Muscle layer of duodenum (tissue), 2 donors: ENCODE results near the gene CACNB4.
"Not testable (repeated sequence)": the region's sequence is repeated elsewhere in the genome, so short reads cannot be mapped to it uniquely, and the experiment has no call there.

Experiments used
- H3K27ac ChIP-seq: one replicate; pipeline ENCODE4 v1.7.0; 2013; ENCODE audit warnings: mild to moderate bottlenecking, low read length
- H3K27me3 ChIP-seq: one replicate; pipeline ENCODE4 v1.7.0; 2013; ENCODE audit warnings: low read depth, mild to moderate bottlenecking, control low read depth, low read length
- H3K36me3 ChIP-seq, 2 donors: one replicate each; pipeline ENCODE4 v1.7.0; 2013; ENCODE audit warnings: low read length in 2 of 2, control low read depth in 1 of 2, mild to moderate bottlenecking in 1 of 2; ENCODE audit not compliant: insufficient read depth in 2 of 2, control insufficient read depth in 1 of 2
- H3K4me1 ChIP-seq, 2 donors: one replicate each; pipeline ENCODE4 v1.7.0; 2013; ENCODE audit warnings: low read length in 2 of 2, mild to moderate bottlenecking in 2 of 2, control low read depth in 1 of 2, moderate library complexity in 1 of 2; ENCODE audit not compliant: insufficient read depth in 2 of 2, control insufficient read depth in 1 of 2
- H3K4me3 ChIP-seq, 2 donors: one replicate each; pipeline ENCODE4 v1.7.0; 2013; ENCODE audit warnings: low read length in 2 of 2, low read depth in 1 of 2, mild to moderate bottlenecking in 1 of 2
- H3K9me3 ChIP-seq, 2 donors: one replicate each; pipeline ENCODE4 v1.7.0; 2013; ENCODE audit warnings: low read length in 2 of 2, control low read depth in 1 of 2, mild to moderate bottlenecking in 1 of 2; ENCODE audit not compliant: control insufficient read depth in 1 of 2
- donor health status: healthy.

CACNB4 gene

GRCh38 chr2:152015552-152015951 lies 83.3 kb downstream of the CACNB4 start:
- H3K9me3 ChIP-seq, result no peaks in the 10 kb centered on the region
- H3K4me3 ChIP-seq, result no peak overlapping the region
- no peaks in the 10 kb centered on the region for H3K4me1 ChIP-seq
- no peaks in the 10 kb centered on the region for H3K27me3 ChIP-seq
- H3K27ac ChIP-seq, result no peak overlapping the region
- no peaks in the 10 kb centered on the region for H3K36me3 ChIP-seq

GRCh38 chr2:152012697-152013096 lies 86.1 kb downstream of the CACNB4 start:
- H3K4me1 ChIP-seq, result no peaks in the 10 kb centered on the region
- no peak overlapping the region for H3K4me3 ChIP-seq
- no peaks in the 10 kb centered on the region for H3K27me3 ChIP-seq
- H3K9me3 ChIP-seq, result no peaks in the 10 kb centered on the region
- H3K36me3 ChIP-seq, result no peaks in the 10 kb centered on the region
- no peak overlapping the region for H3K27ac ChIP-seq

GRCh38 chr2:152011724-152012123 lies 87.1 kb downstream of the CACNB4 start:
- no peaks in the 10 kb centered on the region for H3K9me3 ChIP-seq
- no peak overlapping the region for H3K27ac ChIP-seq
- H3K27me3 ChIP-seq, result no peaks in the 10 kb centered on the region
- no peaks in the 10 kb centered on the region for H3K36me3 ChIP-seq
- no peak overlapping the region for H3K4me3 ChIP-seq
- H3K4me1 ChIP-seq, result no peaks in the 10 kb centered on the region

- no peak overlapping the region for H3K27ac ChIP-seq
- H3K9me3 ChIP-seq, result no peaks in the 10 kb centered on the region
- H3K36me3 ChIP-seq, result no peaks in the 10 kb centered on the region
- peaks cover 0 to 9% of the 10 kb centered on the region in 2 donors for H3K4me1 ChIP-seq
- no peaks in the 10 kb centered on the region for H3K27me3 ChIP-seq
- no peak overlapping the region for H3K4me3 ChIP-seq
Measured at GRCh38 chr2:152005607-152006006, 93.2 kb downstream of the CACNB4 start.

- not testable (repeated sequence) for H3K36me3 ChIP-seq, H3K9me3 ChIP-seq, H3K27me3 ChIP-seq, H3K4me1 ChIP-seq, H3K4me3 ChIP-seq, H3K27ac ChIP-seq
Measured at GRCh38 chr2:152003283-152003682, 95.6 kb downstream of the CACNB4 start.

- Histone ChIP-seq H3K36me3 (no peaks in the 10 kb centered on the region), H3K27me3 (no peaks in the 10 kb centered on the region), H3K4me3 (no peak overlapping the region), H3K9me3 (no peaks in the 10 kb centered on the region), H3K4me1 (no peaks in the 10 kb centered on the region), H3K27ac (no peak overlapping the region)
Measured at GRCh38 chr2:151999053-151999452, 99.8 kb downstream of the CACNB4 start.

GRCh38 chr2:151996243-151997003 lies 102.4 kb downstream of the CACNB4 start:
- Histone ChIP-seq H3K9me3 (no peaks in the 10 kb centered on the region), H3K27me3 (no peaks in the 10 kb centered on the region), H3K27ac (no peak overlapping the region), H3K4me1 (no peaks in the 10 kb centered on the region), H3K4me3 (no peak overlapping the region), H3K36me3 (no peaks in the 10 kb centered on the region)

- H3K36me3 ChIP-seq, result no peaks in the 10 kb centered on the region
Measured at GRCh38 chr2:151995161-151995557, 103.7 kb downstream of the CACNB4 start.

GRCh38 chr2:151994178-151994577 lies 104.7 kb downstream of the CACNB4 start:
- not testable (repeated sequence) for H3K4me3 ChIP-seq, H3K4me1 ChIP-seq, H3K27ac ChIP-seq, H3K9me3 ChIP-seq, H3K36me3 ChIP-seq, H3K27me3 ChIP-seq

More at GRCh38 chr2:151995161-151995557, 103.7 kb downstream of the CACNB4 start:
- no peak overlapping the region for H3K4me3 ChIP-seq
- no peaks in the 10 kb centered on the region for H3K27me3 ChIP-seq
- H3K27ac ChIP-seq, result no peak overlapping the region
- no peaks in the 10 kb centered on the region for H3K9me3 ChIP-seq
- H3K4me1 ChIP-seq, result no peaks in the 10 kb centered on the region

GRCh38 chr2:151991010-151991409 lies 107.8 kb downstream of the CACNB4 start:
- H3K27ac ChIP-seq, result no peak overlapping the region

GRCh38 chr2:151989378-151989777 lies 109.5 kb downstream of the CACNB4 start:
- no peaks in the 10 kb centered on the region for H3K4me1 ChIP-seq
- H3K27ac ChIP-seq, result no peak overlapping the region
- no peaks in the 10 kb centered on the region for H3K27me3 ChIP-seq
- H3K4me3 ChIP-seq, result no peak overlapping the region
- peaks cover 0 to 3% of the 10 kb centered on the region in 2 donors for H3K9me3 ChIP-seq
- H3K36me3 ChIP-seq, result no peaks in the 10 kb centered on the region

More at GRCh38 chr2:151991010-151991409, 107.8 kb downstream of the CACNB4 start:
- Histone ChIP-seq H3K4me1 (no peaks in the 10 kb centered on the region), H3K9me3 (peaks cover 0 to 3% of the 10 kb centered on the region in 2 donors), H3K27me3 (no peaks in the 10 kb centered on the region), H3K4me3 (no peak overlapping the region), H3K36me3 (no peaks in the 10 kb centered on the region)

- H3K36me3 ChIP-seq, result no peaks in the 10 kb centered on the region
- no peak overlapping the region for H3K27ac ChIP-seq
- H3K4me3 ChIP-seq, result no peak overlapping the region
- H3K9me3 ChIP-seq, result peaks cover 0 to 3% of the 10 kb centered on the region in 2 donors
- H3K4me1 ChIP-seq, result no peaks in the 10 kb centered on the region
- H3K27me3 ChIP-seq, result no peaks in the 10 kb centered on the region
Measured at GRCh38 chr2:151987484-151987883, 111.4 kb downstream of the CACNB4 start.
